Loucy (cell line): ENCODE measurements around the gene PRR35.

Source experiments
- CTCF ChIP-seq: fragments of 200-600 bp; sonication (generic); conservative IDR thresholded peaks from 2 replicates; pipeline ENCODE4 v1.5.1; 2014; ENCODE audit warnings: mild to moderate bottlenecking, antibody characterized with exemption, low read length
- EZH2phosphoT487 ChIP-seq: fragments of 200-600 bp; IDR thresholded peaks from 2 replicates; pipeline ENCODE4 v1.6.1; 2018; ENCODE audit warnings: antibody characterized with exemption, mild to moderate bottlenecking, moderate library complexity, borderline replicate concordance

GRCh38 chr16:549544-550263 is 10.5 kb upstream of the PRR35 start:
- no peak; the same call in 1 of the 2 replicates for TF ChIP-seq CTCF
- TF ChIP-seq EZH2phosphoT487: no peak
